Esophagus muscularis mucosa (tissue), 4 donors: ENCODE data around the gene STRN. TPM values are rescaled to one million over a fixed set of nuclear protein-coding genes. Genes with fewer than 3 reads are reported as not detected.
A peak's percentile ranks its signal among the peaks of the same experiment; 100 is the strongest.

Source experiments
- DNase-seq: peaks from one replicate; pipeline ENCODE4 v3.0.0-alpha.2; 2017; ENCODE audit errors: extremely low spot score
- H3K27ac ChIP-seq, 4 donors: fragments of 200-600 bp; sonication (generic); replicated peaks in 1 of 4; 1 replicate in 3 of 4; 2 replicates in 1 of 4; pipeline ENCODE4 v1.5.1; 2016 to 2019; ENCODE audit warnings: mild to moderate bottlenecking in 1 of 4
- H3K27me3 ChIP-seq, 4 donors: fragments of 200-600 bp; sonication (generic); one replicate each; pipeline versions ENCODE4 v1.5.1 to v1.6.0; 2016 to 2019
- H3K36me3 ChIP-seq, 4 donors: fragments of 200-600 bp; sonication (generic); one replicate each; pipeline ENCODE4 v1.5.1; 2016 to 2019
- H3K4me1 ChIP-seq, 4 donors: fragments of 200-600 bp; sonication (generic); one replicate each; pipeline ENCODE4 v1.5.1; 2016 to 2019
- H3K4me3 ChIP-seq, 4 donors: fragments of 200-600 bp; sonication (generic); 1 replicate in 2 of 4; 2 replicates in 2 of 4; pipeline ENCODE4 v1.5.1; 2016 to 2019; ENCODE audit warnings: mild to moderate bottlenecking in 4 of 4, moderate library complexity in 1 of 4
- H3K9me3 ChIP-seq, 4 donors: fragments of 200-600 bp; sonication (generic); 1 replicate in 3 of 4; 2 replicates in 1 of 4; pipeline ENCODE4 v1.5.1; 2016 to 2019
- EP300 ChIP-seq: sonication (generic); formaldehyde crosslinking; IDR thresholded peaks from one replicate; pipeline ENCODE4 v1.6.1; 2017; ENCODE audit warnings: antibody characterized with exemption
- POLR2A ChIP-seq: fragments of 450-650 bp; IDR thresholded peaks from one replicate; pipeline ENCODE4 v1.6.1; 2017; ENCODE audit warnings: antibody characterized with exemption, moderate library complexity, mild to moderate bottlenecking, low read depth
- POLR2AphosphoS5 ChIP-seq, 2 donors: sonication (generic); formaldehyde crosslinking; IDR thresholded peaks; one replicate each; pipeline ENCODE4 v1.6.1; 2017; ENCODE audit warnings: antibody characterized with exemption in 2 of 2
- WGBS: methylation state at CpG from one replicate; pipeline ENCODE4 v1.1.5; 2018; 5-methylcytosine and 5-hydroxymethylcytosine counted together
- intact Hi-C: fragments of 100-400 bp; cut with DNase I; formaldehyde crosslinking; loops from one replicate; pipeline ENCODE4 v1.15.1; 2023
- total RNA-seq, 4 donors: library from RNA; depleted of rRNA; stranded (reverse); fragments of >200 nt; gene quantifications; one replicate each; pipeline versions ENCODE4 v1.1.0 to v1.2.1, GENCODE V29; 2016
- TF ChIP-seq, protein P1 (sequence below), 3 experiments: fragments of 200-600 bp in 2 of 3; fragments of 450-650 bp in 1 of 3; sonication (generic) in 2 of 3; IDR thresholded peaks; one replicate each; pipeline ENCODE4 v1.5.1; 2017 to 2019; ENCODE audit warnings: antibody characterized with exemption in 3 of 3, mild to moderate bottlenecking in 2 of 3, moderate library complexity in 1 of 3

The STRN gene
- total RNA-seq, 4 donors from 2014 or later, result 17.6 to 21.8 (median 20.0) TPM

DNA sequence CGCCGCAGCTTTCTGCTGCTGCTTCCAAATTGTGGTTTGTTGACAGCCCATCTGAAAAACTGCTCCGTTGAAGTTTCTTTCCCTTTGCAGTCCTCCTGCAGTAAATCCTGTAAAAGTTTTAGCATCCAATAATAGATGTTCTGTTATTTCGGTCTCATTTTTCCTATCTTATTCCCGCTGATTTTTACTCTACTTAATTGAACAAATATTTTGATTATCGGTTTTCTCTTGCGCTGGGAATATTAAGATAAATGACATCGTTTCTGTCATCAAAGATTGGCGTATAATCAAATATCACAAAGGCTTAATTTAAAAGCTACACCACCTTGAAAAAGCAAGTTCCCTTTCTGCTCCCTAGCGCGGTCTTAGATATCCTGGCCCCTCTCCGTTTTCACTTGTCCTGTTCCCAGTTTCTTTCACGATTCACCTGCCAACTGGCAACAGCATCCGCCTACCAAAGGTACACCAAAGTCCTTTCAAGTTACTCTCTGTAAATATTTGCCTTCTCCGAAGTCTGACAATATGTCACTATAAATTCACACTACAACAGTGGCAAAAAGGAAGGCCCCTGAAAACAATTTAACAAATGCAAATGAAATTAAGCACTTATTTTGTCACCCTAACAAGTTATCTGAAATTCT is 1.0 kb upstream of the STRN start:
- intact Hi-C loops, result no loop called here
- no peak for DNase-seq
- Histone ChIP-seq H3K36me3 (no peaks in the 10 kb centered on the region), H3K9me3 (no peaks in the 10 kb centered on the region), H3K27ac (peak overlapping the region; percentile 83 to 92 (median 88)), H3K27me3 (no peaks in the 10 kb centered on the region), H3K4me3 (peak overlapping the region; percentile 90 to 99 (median 98)), H3K4me1 (peaks cover 6 to 37% (median 25%) of the 10 kb centered on the region in 4 donors)
- 45% methylated on average over 15 of the region's 15 CpGs for WGBS
- no peak for TF ChIP-seq EP300

DNA sequence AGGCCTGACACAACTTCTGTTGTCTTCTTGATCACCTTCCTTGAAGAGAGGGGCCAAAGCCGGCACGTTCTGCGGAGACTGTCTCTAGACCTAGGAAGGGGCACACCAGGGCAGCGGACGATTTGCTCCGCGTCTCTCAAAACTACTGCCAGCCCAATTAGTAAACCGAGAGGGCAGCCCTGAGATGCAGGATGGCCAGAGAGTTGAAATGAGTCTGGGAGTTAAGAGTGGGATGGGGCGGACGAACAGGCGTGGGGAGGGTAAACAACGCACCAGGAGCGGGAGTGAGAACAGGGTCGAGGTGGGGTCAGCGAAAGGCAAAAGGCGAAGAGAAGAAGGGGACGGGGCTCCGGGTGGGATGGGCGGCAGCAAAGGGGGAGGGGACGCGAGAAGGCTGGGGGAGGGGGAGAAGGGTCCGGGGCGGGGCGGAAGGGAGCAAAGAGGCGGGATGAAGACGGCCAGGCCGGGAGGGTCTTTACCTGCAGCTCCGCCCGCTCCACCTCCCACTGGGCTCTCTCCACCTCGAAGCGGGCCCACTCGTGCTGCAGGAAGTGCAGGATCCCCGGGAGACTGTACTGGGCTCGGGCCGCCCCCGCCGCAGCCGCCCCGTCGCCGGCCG is 476 bp downstream of the STRN start:
- H3K36me3 ChIP-seq, result no peaks in the 10 kb centered on the region
- H3K4me1 ChIP-seq, result peaks cover 6 to 37% (median 25%) of the 10 kb centered on the region in 4 donors
- DNase-seq, result no peak
- no peak for TF ChIP-seq EP300
- no peak for TF ChIP-seq POLR2A
- TF ChIP-seq, protein P1, sequence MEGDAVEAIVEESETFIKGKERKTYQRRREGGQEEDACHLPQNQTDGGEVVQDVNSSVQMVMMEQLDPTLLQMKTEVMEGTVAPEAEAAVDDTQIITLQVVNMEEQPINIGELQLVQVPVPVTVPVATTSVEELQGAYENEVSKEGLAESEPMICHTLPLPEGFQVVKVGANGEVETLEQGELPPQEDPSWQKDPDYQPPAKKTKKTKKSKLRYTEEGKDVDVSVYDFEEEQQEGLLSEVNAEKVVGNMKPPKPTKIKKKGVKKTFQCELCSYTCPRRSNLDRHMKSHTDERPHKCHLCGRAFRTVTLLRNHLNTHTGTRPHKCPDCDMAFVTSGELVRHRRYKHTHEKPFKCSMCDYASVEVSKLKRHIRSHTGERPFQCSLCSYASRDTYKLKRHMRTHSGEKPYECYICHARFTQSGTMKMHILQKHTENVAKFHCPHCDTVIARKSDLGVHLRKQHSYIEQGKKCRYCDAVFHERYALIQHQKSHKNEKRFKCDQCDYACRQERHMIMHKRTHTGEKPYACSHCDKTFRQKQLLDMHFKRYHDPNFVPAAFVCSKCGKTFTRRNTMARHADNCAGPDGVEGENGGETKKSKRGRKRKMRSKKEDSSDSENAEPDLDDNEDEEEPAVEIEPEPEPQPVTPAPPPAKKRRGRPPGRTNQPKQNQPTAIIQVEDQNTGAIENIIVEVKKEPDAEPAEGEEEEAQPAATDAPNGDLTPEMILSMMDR (IDR thresholded peaks at IDR 0.05), result no peak
- TF ChIP-seq POLR2AphosphoS5 (IDR thresholded peaks at IDR 0.05), result no peak
- H3K27ac ChIP-seq, result peak overlapping the region; percentile 85 to 92 (median 88)
- intact Hi-C loops, result no loop called here
- peak overlapping the region; percentile 90 to 99 (median 98) for H3K4me3 ChIP-seq
- H3K9me3 ChIP-seq, result no peaks in the 10 kb centered on the region
- no peaks in the 10 kb centered on the region for H3K27me3 ChIP-seq
- 2% methylated on average over 33 of the region's 42 CpGs for WGBS

DNA sequence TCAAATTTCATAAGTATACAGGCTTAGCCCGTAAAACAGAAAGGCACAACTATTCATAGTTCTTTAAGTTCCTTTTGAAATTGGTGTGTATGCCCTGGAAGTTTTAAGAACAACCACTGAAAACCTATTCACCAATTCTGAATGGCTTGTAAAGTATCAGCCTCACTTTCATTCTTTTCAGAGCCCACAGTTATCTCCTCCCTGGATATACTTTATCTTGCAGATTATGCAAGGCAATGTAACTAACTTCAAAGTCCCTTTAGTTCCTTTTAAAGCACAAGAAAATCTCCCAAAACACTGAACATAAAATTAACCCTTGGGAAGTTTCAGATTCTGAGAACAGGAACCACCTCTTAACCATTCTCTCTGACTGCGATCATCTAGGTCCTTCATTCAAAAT is 1.1 kb downstream of the STRN start:
- intact Hi-C loops, result no loop called here
- H3K4me1 ChIP-seq, result peaks cover 10 to 40% (median 25%) of the 10 kb centered on the region in 4 donors
- H3K27me3 ChIP-seq, result no peaks in the 10 kb centered on the region
- peak overlapping the region in 1 of 4 donors; percentile 92 for H3K27ac ChIP-seq
- H3K36me3 ChIP-seq, result no peaks in the 10 kb centered on the region
- TF ChIP-seq POLR2A (no peak), EP300 (no peak), POLR2AphosphoS5 (IDR thresholded peaks at IDR 0.05) (no peak)
- TF ChIP-seq, protein P1 (IDR thresholded peaks at IDR 0.05), result no peak
- 33% methylated on average over 2 of the region's 2 CpGs for WGBS
- no peak for DNase-seq
- no peaks in the 10 kb centered on the region for H3K9me3 ChIP-seq
- peak overlapping the region; percentile 90 to 99 (median 98) for H3K4me3 ChIP-seq

DNA sequence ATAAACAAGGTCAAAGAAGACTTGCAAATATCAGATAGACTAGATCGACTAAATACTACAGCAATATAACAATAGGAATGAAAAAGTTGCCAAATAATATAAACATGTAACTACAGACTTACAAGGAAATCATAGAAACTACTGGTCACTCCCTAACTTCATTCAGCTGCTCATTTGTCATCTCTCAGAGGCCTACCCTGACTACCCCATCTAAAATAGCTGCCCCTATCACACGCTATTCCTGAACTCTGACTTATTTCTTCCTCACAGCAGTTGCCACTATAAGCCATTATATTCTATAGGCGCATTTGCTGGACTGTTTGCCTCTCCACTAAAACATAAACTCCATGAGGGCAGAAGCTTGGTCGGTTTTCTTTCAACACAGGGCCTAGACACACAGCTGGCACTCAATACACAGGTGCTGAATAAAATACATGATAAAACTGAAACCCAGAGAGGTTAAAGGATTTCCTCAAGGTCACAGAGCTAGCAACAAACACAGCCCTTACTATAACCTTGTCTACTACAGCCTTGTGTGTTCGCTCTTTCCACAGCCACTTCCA is 1.8 kb downstream of the STRN start:
- no peak overlapping the region for H3K27ac ChIP-seq
- H3K4me3 ChIP-seq, result peak overlapping the region; percentile 90 to 99 (median 98)
- WGBS, result 79% methylated on average over 5 of the region's 5 CpGs
- H3K27me3 ChIP-seq, result no peaks in the 10 kb centered on the region
- no peaks in the 10 kb centered on the region for H3K36me3 ChIP-seq
- no peak for DNase-seq
- intact Hi-C loops, result no loop called here
- H3K9me3 ChIP-seq, result no peaks in the 10 kb centered on the region
- TF ChIP-seq EP300 (no peak), POLR2AphosphoS5 (IDR thresholded peaks at IDR 0.05) (no peak), POLR2A (no peak)
- H3K4me1 ChIP-seq, result peaks cover 10 to 45% (median 28%) of the 10 kb centered on the region in 4 donors

DNA sequence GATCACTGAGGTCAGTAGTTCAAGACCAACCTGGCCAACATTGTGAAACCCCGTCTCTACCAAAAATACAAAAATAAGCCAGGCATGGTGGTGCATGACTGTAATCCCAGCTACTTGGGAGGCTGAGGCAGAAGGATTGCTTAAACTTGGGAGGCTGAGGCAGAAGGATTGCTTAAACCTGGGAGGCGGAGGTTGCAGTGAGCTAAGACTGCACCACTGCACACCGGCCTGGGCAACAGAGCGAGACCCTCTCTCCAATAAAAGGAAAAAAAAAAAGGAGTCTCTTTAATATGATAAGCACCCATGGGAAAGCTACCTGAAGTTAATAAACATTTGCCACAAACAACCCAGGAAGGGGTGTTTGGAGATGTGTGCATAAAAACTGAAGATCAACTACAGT is 2.6 kb downstream of the STRN start:
- intact Hi-C loops, result no loop called here

More for the DNA sequence above, 2.6 kb downstream of the STRN start:
- WGBS, result 96% methylated on average over 4 of the region's 4 CpGs
- Histone ChIP-seq H3K9me3 (no peaks in the 10 kb centered on the region), H3K27ac (no peak overlapping the region), H3K36me3 (no peaks in the 10 kb centered on the region), H3K27me3 (no peaks in the 10 kb centered on the region), H3K4me3 (no peak overlapping the region), H3K4me1 (peaks cover 10 to 45% (median 28%) of the 10 kb centered on the region in 4 donors)
- no peak for DNase-seq
- TF ChIP-seq POLR2A (no peak), EP300 (no peak), POLR2AphosphoS5 (IDR thresholded peaks at IDR 0.05) (no peak)
- TF ChIP-seq, protein P1 (IDR thresholded peaks at IDR 0.05), result no peak
